Measurements from ENCODE around the gene GRB10. TPM values are rescaled to one million over a fixed set of nuclear protein-coding genes. Genes with fewer than 3 reads are reported as not detected.

The GRB10 gene
- total and polyA plus RNA-seq, 9 donors = 10.7 to 18.9 (median 12.2) TPM

GRCh38 chr7:50724526-50725520 lies 57.9 kb downstream of the GRB10 start:
- 64% methylated on average over 10 of the region's 18 CpGs for WGBS (ENCODE audit: insufficient coverage)
- H3K9me3 ChIP-seq (replicated peaks; ENCODE audit: control insufficient read depth, low read depth, low read length) = no peaks in the 10 kb centered on the region
- H3K27ac ChIP-seq (ENCODE audit: low read length) = no peak overlapping the region
- H3K4me3 ChIP-seq (ENCODE audit: low read length) = no peak overlapping the region
- no peak for DNase-seq
- H3K4me1 ChIP-seq (ENCODE audit: control insufficient read depth, insufficient read depth, low read length) = peaks cover 7% of the 10 kb centered on the region
- no peaks in the 10 kb centered on the region for H3K36me3 ChIP-seq (ENCODE audit: control insufficient read depth, insufficient read depth, low read length)
- H3K27me3 ChIP-seq (ENCODE audit: control insufficient read depth, insufficient read depth, low read length) = no peaks in the 10 kb centered on the region

GRCh38 chr7:50723888-50724287 lies 58.8 kb downstream of the GRB10 start:
- no peak overlapping the region for H3K4me3 ChIP-seq (ENCODE audit: low read length)
- peaks cover 7% of the 10 kb centered on the region for H3K4me1 ChIP-seq (ENCODE audit: control insufficient read depth, insufficient read depth, low read length)
- no peak for DNase-seq
- WGBS (ENCODE audit: insufficient coverage) = 90% methylated on average over 8 of the region's 9 CpGs
- no peaks in the 10 kb centered on the region for H3K9me3 ChIP-seq (replicated peaks; ENCODE audit: control insufficient read depth, low read depth, low read length)
- H3K36me3 ChIP-seq (ENCODE audit: control insufficient read depth, insufficient read depth, low read length) = no peaks in the 10 kb centered on the region
- no peaks in the 10 kb centered on the region for H3K27me3 ChIP-seq (ENCODE audit: control insufficient read depth, insufficient read depth, low read length)
- H3K27ac ChIP-seq (ENCODE audit: low read length) = no peak overlapping the region

DNA sequence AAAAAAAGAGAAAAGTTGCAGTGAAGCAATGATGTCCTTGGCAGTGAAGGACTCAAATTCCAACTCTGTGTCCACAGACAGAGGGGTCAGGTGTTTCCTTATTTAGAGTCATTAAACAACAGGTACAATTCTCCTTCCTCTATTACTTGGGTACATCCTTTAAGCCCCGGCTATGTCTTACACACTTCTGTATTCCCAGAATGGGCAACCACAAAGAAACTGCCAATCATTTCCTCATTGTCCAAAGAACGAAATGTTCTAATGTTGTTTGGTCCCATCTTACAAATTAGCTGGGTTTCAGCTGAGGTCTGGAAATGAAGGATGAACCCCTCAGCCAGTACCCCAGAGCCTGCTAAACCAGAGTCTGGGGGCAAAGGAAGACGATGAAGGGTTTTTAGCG lies 59.5 kb downstream of the GRB10 start:
- no peaks in the 10 kb centered on the region for H3K9me3 ChIP-seq (replicated peaks; ENCODE audit: control insufficient read depth, low read depth, low read length)
- H3K4me3 ChIP-seq (ENCODE audit: low read length) = no peak overlapping the region
- H3K27me3 ChIP-seq (ENCODE audit: control insufficient read depth, insufficient read depth, low read length) = no peaks in the 10 kb centered on the region
- DNase-seq = no peak
- H3K27ac ChIP-seq (ENCODE audit: low read length) = no peak overlapping the region
- no peaks in the 10 kb centered on the region for H3K36me3 ChIP-seq (ENCODE audit: control insufficient read depth, insufficient read depth, low read length)
- H3K4me1 ChIP-seq (ENCODE audit: control insufficient read depth, insufficient read depth, low read length) = peaks cover 7% of the 10 kb centered on the region
- 97% methylated on average over 3 of the region's 4 CpGs for WGBS (ENCODE audit: insufficient coverage)

- no peak overlapping the region for H3K4me3 ChIP-seq (ENCODE audit: low read length)
- 42% methylated on average over 9 of the region's 10 CpGs for WGBS (ENCODE audit: insufficient coverage)
- no peak overlapping the region for H3K27ac ChIP-seq (ENCODE audit: low read length)
- H3K27me3 ChIP-seq (ENCODE audit: control insufficient read depth, insufficient read depth, low read length) = no peaks in the 10 kb centered on the region
- no peak for DNase-seq
- no peaks in the 10 kb centered on the region for H3K36me3 ChIP-seq (ENCODE audit: control insufficient read depth, insufficient read depth, low read length)
- no peaks in the 10 kb centered on the region for H3K9me3 ChIP-seq (replicated peaks; ENCODE audit: control insufficient read depth, low read depth, low read length)
- H3K4me1 ChIP-seq (ENCODE audit: control insufficient read depth, insufficient read depth, low read length) = peaks cover 7% of the 10 kb centered on the region
Measured at GRCh38 chr7:50721661-50722259, 60.9 kb downstream of the GRB10 start.

DNA sequence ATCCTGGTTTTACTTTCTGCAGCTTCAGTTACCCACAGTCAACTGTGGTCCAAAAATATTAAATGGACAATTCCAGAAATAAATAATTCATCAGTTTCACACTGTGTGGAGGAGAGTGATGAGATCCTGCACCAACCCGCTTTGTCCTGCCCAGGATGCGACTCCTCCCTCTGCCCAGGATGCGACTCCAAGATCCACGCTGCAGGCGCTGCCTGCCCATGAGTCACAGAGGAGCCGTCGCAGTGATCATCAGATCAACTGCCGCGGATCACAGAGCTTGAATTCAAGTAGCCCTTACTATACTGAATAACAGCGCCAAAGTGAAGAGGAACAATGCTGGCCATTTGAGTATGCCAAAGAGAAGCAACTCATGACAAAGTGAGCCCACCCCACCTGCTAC lies 61.5 kb downstream of the GRB10 start:
- Histone ChIP-seq H3K4me3 (ENCODE audit: low read length) (no peak overlapping the region), H3K27ac (ENCODE audit: low read length) (no peak overlapping the region), H3K9me3 (replicated peaks; ENCODE audit: control insufficient read depth, low read depth, low read length) (no peaks in the 10 kb centered on the region), H3K36me3 (ENCODE audit: control insufficient read depth, insufficient read depth, low read length) (no peaks in the 10 kb centered on the region), H3K4me1 (ENCODE audit: control insufficient read depth, insufficient read depth, low read length) (peaks cover 7% of the 10 kb centered on the region), H3K27me3 (ENCODE audit: control insufficient read depth, insufficient read depth, low read length) (no peaks in the 10 kb centered on the region)
- DNase-seq = no peak
- WGBS (ENCODE audit: insufficient coverage) = 84% methylated on average over 9 of the region's 10 CpGs

DNA sequence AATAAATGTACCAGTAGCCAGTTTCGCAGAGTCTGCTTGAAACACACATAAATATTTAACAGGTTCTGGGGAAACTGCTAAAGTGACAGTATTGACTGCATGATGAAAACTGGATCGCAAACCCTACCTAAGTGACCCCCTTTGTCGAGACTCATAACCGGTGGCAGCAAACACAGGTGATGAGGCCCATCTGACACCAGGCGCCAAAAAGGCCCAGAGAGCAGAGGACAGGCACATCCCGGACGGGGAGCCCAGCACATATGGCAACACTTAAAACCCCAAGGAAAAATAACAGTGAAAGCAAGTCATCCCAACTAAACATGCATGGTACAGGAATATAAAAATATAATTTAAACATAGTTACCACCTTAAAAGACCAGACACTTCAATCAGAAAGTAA lies 62.4 kb downstream of the GRB10 start:
- DNase-seq = no peak
- H3K4me1 ChIP-seq (ENCODE audit: control insufficient read depth, insufficient read depth, low read length) = peaks cover 7% of the 10 kb centered on the region
- H3K9me3 ChIP-seq (replicated peaks; ENCODE audit: control insufficient read depth, low read depth, low read length) = no peaks in the 10 kb centered on the region
- no peak overlapping the region for H3K4me3 ChIP-seq (ENCODE audit: low read length)
- H3K36me3 ChIP-seq (ENCODE audit: control insufficient read depth, insufficient read depth, low read length) = no peaks in the 10 kb centered on the region
- 57% methylated on average over 4 of the region's 7 CpGs for WGBS (ENCODE audit: insufficient coverage)
- H3K27me3 ChIP-seq (ENCODE audit: control insufficient read depth, insufficient read depth, low read length) = no peaks in the 10 kb centered on the region
- H3K27ac ChIP-seq (ENCODE audit: low read length) = no peak overlapping the region

DNA sequence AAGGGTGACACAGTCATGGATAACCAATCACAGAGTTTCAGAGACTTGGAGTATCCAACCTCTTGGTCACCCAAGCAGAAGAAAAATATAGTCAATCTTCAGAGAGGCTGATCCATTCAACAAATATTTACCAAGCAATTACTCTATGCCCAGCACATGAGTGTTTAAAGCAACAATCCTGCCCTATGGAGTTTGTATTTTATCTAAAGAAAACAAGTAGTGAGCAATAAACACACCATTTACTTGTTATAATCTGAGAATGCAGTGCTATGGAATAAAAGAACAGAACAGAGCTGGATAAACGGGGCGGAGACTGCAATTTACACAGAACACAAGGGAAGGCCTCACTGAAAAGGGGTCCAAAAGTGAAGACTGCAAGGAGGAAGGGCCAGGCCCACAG lies 63.8 kb downstream of the GRB10 start:
- DNase-seq = no peak
- Histone ChIP-seq H3K36me3 (ENCODE audit: control insufficient read depth, insufficient read depth, low read length) (no peaks in the 10 kb centered on the region), H3K4me1 (ENCODE audit: control insufficient read depth, insufficient read depth, low read length) (peaks cover 7% of the 10 kb centered on the region), H3K27me3 (ENCODE audit: control insufficient read depth, insufficient read depth, low read length) (no peaks in the 10 kb centered on the region), H3K27ac (ENCODE audit: low read length) (no peak overlapping the region), H3K9me3 (replicated peaks; ENCODE audit: control insufficient read depth, low read depth, low read length) (no peaks in the 10 kb centered on the region), H3K4me3 (ENCODE audit: low read length) (no peak overlapping the region)
- WGBS (ENCODE audit: insufficient coverage) = 60% methylated on average over 2 of the region's 2 CpGs

GRCh38 chr7:50718311-50718710 lies 64.4 kb downstream of the GRB10 start:
- no peak overlapping the region for H3K4me3 ChIP-seq (ENCODE audit: low read length)
- no peaks in the 10 kb centered on the region for H3K9me3 ChIP-seq (replicated peaks; ENCODE audit: control insufficient read depth, low read depth, low read length)
- peaks cover 7% of the 10 kb centered on the region for H3K4me1 ChIP-seq (ENCODE audit: control insufficient read depth, insufficient read depth, low read length)
- no peaks in the 10 kb centered on the region for H3K36me3 ChIP-seq (ENCODE audit: control insufficient read depth, insufficient read depth, low read length)
- H3K27me3 ChIP-seq (ENCODE audit: control insufficient read depth, insufficient read depth, low read length) = no peaks in the 10 kb centered on the region
- WGBS (ENCODE audit: insufficient coverage) = 56% methylated on average over 5 of the region's 6 CpGs
- H3K27ac ChIP-seq (ENCODE audit: low read length) = no peak overlapping the region
- no peak for DNase-seq

DNA sequence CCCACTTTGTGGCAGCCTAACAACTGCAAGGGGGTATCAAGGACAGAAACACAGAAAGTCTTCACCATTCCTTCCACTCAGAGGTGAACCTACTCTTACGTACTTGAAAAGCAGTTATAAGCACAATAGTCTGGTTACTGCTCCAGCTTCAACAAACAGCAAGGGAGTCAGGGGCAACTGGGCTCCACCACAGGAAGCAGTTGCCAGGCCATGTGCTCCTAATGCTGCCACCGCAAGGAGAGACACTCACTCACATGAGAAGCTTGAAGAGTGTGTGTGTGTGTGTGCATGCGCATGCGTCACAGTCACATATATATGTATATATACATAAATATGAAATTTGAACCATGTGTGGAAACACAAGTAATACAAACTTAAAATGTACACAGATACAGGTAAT lies 65.5 kb downstream of the GRB10 start:
- Histone ChIP-seq H3K4me1 (ENCODE audit: control insufficient read depth, insufficient read depth, low read length) (peaks cover 7% of the 10 kb centered on the region), H3K36me3 (ENCODE audit: control insufficient read depth, insufficient read depth, low read length) (no peaks in the 10 kb centered on the region), H3K27me3 (ENCODE audit: control insufficient read depth, insufficient read depth, low read length) (no peaks in the 10 kb centered on the region), H3K4me3 (ENCODE audit: low read length) (no peak overlapping the region), H3K27ac (ENCODE audit: low read length) (no peak overlapping the region), H3K9me3 (replicated peaks; ENCODE audit: control insufficient read depth, low read depth, low read length) (no peaks in the 10 kb centered on the region)
- no CpG with 5 or more reads among the region's 4 CpGs for WGBS (ENCODE audit: insufficient coverage)
- no peak for DNase-seq

DNA sequence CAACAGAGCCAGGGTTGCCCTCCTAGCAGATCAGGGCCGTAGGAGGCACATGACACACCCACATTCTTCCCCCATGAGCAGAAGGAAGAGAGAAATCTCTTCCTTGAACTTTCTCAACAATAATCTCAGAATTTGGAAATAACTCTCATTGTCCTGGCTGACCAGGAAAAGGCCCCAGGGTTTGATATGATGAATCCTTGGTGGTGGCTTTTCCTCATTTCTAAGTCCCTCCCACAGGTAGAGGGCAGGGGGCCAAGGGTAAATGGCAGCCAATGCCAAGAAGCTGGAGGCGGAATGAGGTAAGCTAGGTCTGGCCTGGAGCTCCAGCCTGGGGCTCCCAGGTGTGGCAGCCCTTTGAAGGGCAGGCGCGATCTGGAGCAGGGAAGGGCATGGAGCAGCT lies 67.8 kb downstream of the GRB10 start:
- Histone ChIP-seq H3K36me3 (ENCODE audit: control insufficient read depth, insufficient read depth, low read length) (no peaks in the 10 kb centered on the region), H3K4me1 (ENCODE audit: control insufficient read depth, insufficient read depth, low read length) (no peaks in the 10 kb centered on the region), H3K27ac (ENCODE audit: low read length) (no peak overlapping the region), H3K27me3 (ENCODE audit: control insufficient read depth, insufficient read depth, low read length) (no peaks in the 10 kb centered on the region), H3K4me3 (ENCODE audit: low read length) (no peak overlapping the region), H3K9me3 (replicated peaks; ENCODE audit: control insufficient read depth, low read depth, low read length) (no peaks in the 10 kb centered on the region)
- DNase-seq = no peak
- 100% methylated on average over 3 of the region's 4 CpGs for WGBS (ENCODE audit: insufficient coverage)

Data from muscle of leg (tissue), 11 donors.